KOPT-K1 (cell line): ENCODE measurements around the gene ANKRD17.
"Not testable (repeated sequence)": the region's sequence is repeated elsewhere in the genome, so short reads cannot be mapped to it uniquely, and the experiment has no call there.

Source experiments
- H3K27ac ChIP-seq: fragments of 200-600 bp; sonication (generic); 2 replicates; pipeline ENCODE4 v1.5.1; 2016; ENCODE audit warnings: antibody characterized with exemption, mild to moderate bottlenecking, low read depth, low read length; ENCODE audit not compliant: poor library complexity, severe bottlenecking
- H3K36me3 ChIP-seq: fragments of 200-600 bp; sonication (generic); 2 replicates; pipeline ENCODE4 v1.5.1; 2017; ENCODE audit warnings: antibody characterized with exemption, mild to moderate bottlenecking, low read length, moderate library complexity; ENCODE audit not compliant: insufficient read depth
- H3K9me3 ChIP-seq: fragments of 200-600 bp; sonication (generic); 2 replicates; pipeline ENCODE4 v1.5.1; 2017; ENCODE audit warnings: antibody characterized with exemption, low read length, mild to moderate bottlenecking; ENCODE audit not compliant: insufficient read depth, poor library complexity, severe bottlenecking

The ANKRD17 gene

GRCh38 chr4:73258686-73259570 lies at the start of gene ANKRD17:
Gene ANKRD17 (minus strand): TSS chr4:73258798. CDS start chr4:73258668, 130 bp downstream.
- H3K27ac ChIP-seq = peak within 1 kb of the TSS; percentile 93
- peaks cover 29% of the 10 kb centered on the region for H3K36me3 ChIP-seq
- H3K9me3 ChIP-seq = no peaks in the 10 kb centered on the region

- H3K36me3 ChIP-seq = no peaks in the 10 kb centered on the region
- no peak overlapping the region for H3K27ac ChIP-seq
These were observed 49.7 kb upstream of the ANKRD17 start for GRCh38 chr4:73308286-73308685.

GRCh38 chr4:73303711-73304110 lies 45.1 kb upstream of the ANKRD17 start:
- no peaks in the 10 kb centered on the region for H3K36me3 ChIP-seq
- no peak overlapping the region for H3K27ac ChIP-seq
- H3K9me3 ChIP-seq = no peaks in the 10 kb centered on the region

More at GRCh38 chr4:73308286-73308685, 49.7 kb upstream of the ANKRD17 start:
- H3K9me3 ChIP-seq = no peaks in the 10 kb centered on the region

- H3K36me3 ChIP-seq = no peaks in the 10 kb centered on the region
- H3K9me3 ChIP-seq = no peaks in the 10 kb centered on the region
- H3K27ac ChIP-seq = no peak overlapping the region
These were observed 41.1 kb upstream of the ANKRD17 start for GRCh38 chr4:73299548-73300280.

- H3K27ac ChIP-seq, H3K36me3 ChIP-seq, H3K9me3 ChIP-seq: not testable (repeated sequence)
These were observed 34.1 kb upstream of the ANKRD17 start for GRCh38 chr4:73292661-73293060.

GRCh38 chr4:73281982-73282381 lies 23.4 kb upstream of the ANKRD17 start:
- H3K9me3 ChIP-seq = peaks cover 16% of the 10 kb centered on the region
- H3K36me3 ChIP-seq = no peaks in the 10 kb centered on the region; the same call in 1 of the 2 replicates
- no peak overlapping the region for H3K27ac ChIP-seq

GRCh38 chr4:73281396-73281795 lies 22.8 kb upstream of the ANKRD17 start:
- Histone ChIP-seq H3K36me3 (no peaks in the 10 kb centered on the region; the same call in 1 of the 2 replicates), H3K9me3 (peaks cover 17% of the 10 kb centered on the region), H3K27ac (no peak overlapping the region)

GRCh38 chr4:73277201-73277600 lies 18.6 kb upstream of the ANKRD17 start:
- Histone ChIP-seq H3K9me3 (peaks cover 17% of the 10 kb centered on the region), H3K27ac (no peak overlapping the region), H3K36me3 (no peaks in the 10 kb centered on the region)

- peaks cover 17% of the 10 kb centered on the region for H3K9me3 ChIP-seq
- H3K27ac ChIP-seq = no peak overlapping the region
- no peaks in the 10 kb centered on the region for H3K36me3 ChIP-seq
These were observed 16.7 kb upstream of the ANKRD17 start for GRCh38 chr4:73275318-73275654.

- Histone ChIP-seq H3K9me3 (peaks cover 8% of the 10 kb centered on the region), H3K36me3 (no peaks in the 10 kb centered on the region), H3K27ac (no peak overlapping the region)
These were observed 14.2 kb upstream of the ANKRD17 start for GRCh38 chr4:73272816-73273215.

GRCh38 chr4:73267050-73267449 lies 8.5 kb upstream of the ANKRD17 start:
- H3K36me3 ChIP-seq = no peaks in the 10 kb centered on the region
- no peaks in the 10 kb centered on the region for H3K9me3 ChIP-seq
- H3K27ac ChIP-seq = no peak overlapping the region

- H3K36me3 ChIP-seq = peaks cover 22% of the 10 kb centered on the region
- H3K9me3 ChIP-seq = no peaks in the 10 kb centered on the region
These were observed 1.0 kb upstream of the ANKRD17 start for GRCh38 chr4:73259571-73260090.

GRCh38 chr4:73258436-73258685 lies 237 bp downstream of the ANKRD17 start:
- Histone ChIP-seq H3K36me3 (peaks cover 35% of the 10 kb centered on the region), H3K27ac (peak overlapping the region; percentile 93)

More at GRCh38 chr4:73259571-73260090, 1.0 kb upstream of the ANKRD17 start:
- peak overlapping the region; percentile 93 for H3K27ac ChIP-seq

GRCh38 chr4:73257651-73258435 lies 755 bp downstream of the ANKRD17 start:
- peak overlapping the region; percentile 93 for H3K27ac ChIP-seq
- no peaks in the 10 kb centered on the region for H3K9me3 ChIP-seq
- H3K36me3 ChIP-seq = peaks cover 40% of the 10 kb centered on the region

More at GRCh38 chr4:73258436-73258685, 237 bp downstream of the ANKRD17 start:
- H3K9me3 ChIP-seq = no peaks in the 10 kb centered on the region

- Histone ChIP-seq H3K27ac (peak overlapping the region; percentile 93), H3K9me3 (no peaks in the 10 kb centered on the region), H3K36me3 (peaks cover 46% of the 10 kb centered on the region)
These were observed 1.4 kb downstream of the ANKRD17 start for GRCh38 chr4:73257234-73257633.
